ENCODE results near the gene SLC38A8.

The SLC38A8 gene

DNA sequence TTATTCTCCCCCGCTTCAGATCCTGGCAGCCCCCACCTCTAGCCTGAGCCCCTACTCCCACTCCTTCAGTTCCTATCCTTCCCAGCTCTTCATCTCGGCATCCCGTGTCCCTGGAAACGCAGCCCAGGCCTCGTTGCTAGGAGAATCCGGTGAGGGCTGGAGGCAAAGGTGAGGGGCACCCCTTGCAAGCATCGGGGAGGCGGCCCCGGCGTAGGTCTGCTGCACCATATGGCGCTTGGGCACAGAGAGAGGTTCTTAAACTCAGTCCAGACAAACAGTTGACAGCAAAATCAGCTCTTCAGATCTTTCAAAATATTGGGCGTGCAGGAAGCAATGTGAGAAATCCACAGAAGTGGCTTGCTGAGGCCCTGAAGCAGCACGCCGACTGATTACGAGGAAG is 15.0 kb downstream of the SLC38A8 start:
- no peak for DNase-seq

GRCh38 chr16:84026606-84027005 is 16.0 kb downstream of the SLC38A8 start:
- no peak for DNase-seq

DNA sequence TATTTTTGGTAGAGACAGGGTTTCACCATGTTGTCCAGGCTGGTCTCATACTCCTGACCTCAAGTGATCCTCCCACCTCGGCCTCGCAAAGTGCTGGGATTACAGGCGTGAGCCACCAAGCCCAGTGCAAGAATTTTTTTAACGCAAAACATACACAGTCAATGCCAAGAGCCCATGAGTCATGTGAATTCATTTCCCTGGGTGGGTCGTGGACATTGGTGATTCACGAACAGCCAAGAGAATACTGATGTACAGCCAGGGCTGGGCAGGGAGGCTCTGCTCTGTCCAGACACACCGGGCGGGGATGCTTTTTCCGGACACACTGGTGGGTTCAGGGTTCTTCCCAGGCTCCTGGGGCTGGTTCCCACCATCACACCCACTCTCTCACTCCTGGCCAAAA is 17.7 kb downstream of the SLC38A8 start:
- no peak for DNase-seq

GRCh38 chr16:84022644-84023043 is 20.0 kb downstream of the SLC38A8 start:
- no peak for DNase-seq

- DNase-seq = no peak
These were observed 21.1 kb downstream of the SLC38A8 start for GRCh38 chr16:84021488-84021887.

DNA sequence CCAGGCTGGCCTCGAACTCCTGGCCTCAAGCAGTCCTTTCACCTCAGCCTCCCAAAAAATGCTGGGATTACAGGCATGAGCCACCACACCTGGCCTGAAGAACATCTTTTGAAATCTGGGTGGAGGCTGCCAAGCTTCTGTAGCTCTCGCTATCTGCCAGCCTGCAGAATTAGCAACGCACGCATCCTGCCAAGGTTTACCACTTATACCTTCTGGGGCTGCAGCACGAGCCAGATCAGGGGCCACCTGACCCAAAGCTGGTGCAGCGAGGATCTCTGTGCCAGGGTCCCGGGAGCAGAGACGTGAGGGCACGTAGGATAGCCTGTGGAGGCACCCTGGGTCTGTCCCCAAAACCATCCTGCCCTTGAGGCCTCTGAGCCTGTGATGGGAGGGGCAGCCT is 22.2 kb downstream of the SLC38A8 start:
- no peak for DNase-seq

DNA sequence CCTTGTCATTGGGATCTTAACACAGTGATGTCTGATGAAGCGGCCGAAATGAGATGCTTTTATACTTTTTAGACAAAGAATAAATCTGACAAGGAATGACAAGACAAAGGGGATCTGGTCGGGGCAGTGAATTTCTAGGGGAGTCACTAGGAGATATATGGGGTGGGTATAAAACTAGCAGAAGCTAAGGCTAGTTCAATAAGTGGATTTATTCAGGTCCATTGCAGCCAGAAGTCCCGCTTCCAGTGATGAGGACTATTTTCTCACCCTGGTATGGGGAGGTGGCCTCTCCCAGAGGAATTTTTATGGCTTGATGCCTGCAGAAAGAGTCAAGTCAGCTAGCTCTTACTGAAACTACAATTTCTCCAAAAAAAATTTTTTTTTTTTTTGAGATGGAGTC is 23.9 kb downstream of the SLC38A8 start:
- no peak for DNase-seq

- no peak for DNase-seq
These were observed 26.1 kb downstream of the SLC38A8 start for GRCh38 chr16:84016477-84016876.

DNA sequence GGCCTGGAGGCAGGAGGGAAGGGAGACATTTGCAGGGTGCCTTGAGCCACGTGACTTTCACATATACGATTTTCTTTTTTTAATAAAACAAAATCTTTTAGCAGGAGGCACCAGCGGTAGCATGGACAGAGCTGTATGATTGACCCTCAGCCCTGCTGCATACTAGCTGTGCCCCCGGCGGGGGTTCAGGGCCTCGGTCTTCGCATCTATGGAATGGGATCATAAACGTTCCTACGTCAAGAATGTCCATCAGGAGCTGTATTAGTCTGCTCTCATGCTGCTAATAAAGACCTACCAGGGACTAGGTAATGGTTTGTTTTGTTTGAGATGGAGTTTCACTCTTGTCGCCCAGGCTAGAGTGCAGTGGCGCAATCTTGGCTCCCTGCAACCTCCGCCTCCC is 27.2 kb downstream of the SLC38A8 start:
- DNase-seq = no peak

GRCh38 chr16:84014570-84015327 is 27.8 kb downstream of the SLC38A8 start:
- no peak for DNase-seq

GRCh38 chr16:84013787-84014569 is 28.6 kb downstream of the SLC38A8 start:
- DNase-seq = peak; percentile 72

GRCh38 chr16:84009282-84009681 is 33.3 kb downstream of the SLC38A8 start:
- no peak for DNase-seq

DNA sequence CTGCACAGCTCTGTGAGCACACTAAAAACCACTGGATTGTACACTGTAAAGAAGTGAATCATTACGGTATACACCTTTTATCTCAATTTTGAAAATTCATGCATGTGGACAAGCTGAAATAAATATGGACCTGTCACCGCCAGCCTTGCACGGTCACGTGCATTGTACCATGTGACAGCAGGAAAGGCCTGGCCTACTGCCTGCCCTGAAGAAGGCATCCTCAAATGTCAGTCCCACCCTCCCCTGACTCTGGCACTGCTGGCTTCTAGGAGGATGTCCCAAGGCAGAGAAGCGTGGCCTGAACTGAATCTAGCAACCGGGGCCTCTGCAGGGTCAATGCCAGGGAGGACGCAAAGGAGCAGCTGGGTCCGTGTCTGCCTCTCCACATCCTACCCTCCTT is 34.6 kb downstream of the SLC38A8 start:
- no peak for DNase-seq

DNA sequence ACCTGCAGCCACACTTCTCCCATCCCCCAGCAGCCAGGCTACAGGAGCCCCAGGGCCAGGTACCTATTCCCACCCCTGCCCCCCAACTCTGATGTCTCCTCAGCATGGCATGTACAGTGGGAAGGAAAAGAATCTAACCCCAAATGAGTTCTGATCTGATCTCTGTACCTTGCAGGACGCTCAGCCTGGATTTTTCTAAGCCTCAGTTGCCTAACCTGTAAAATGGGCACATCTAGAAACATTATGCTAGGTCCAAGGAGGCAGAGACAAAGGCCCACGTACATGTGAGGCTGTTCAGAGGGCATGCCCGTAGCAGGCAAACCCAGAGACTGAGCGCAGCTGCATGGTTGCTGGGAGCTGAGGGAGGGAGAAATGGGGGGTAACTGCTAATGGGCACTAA is 35.1 kb downstream of the SLC38A8 start:
- no peak for DNase-seq

DNA sequence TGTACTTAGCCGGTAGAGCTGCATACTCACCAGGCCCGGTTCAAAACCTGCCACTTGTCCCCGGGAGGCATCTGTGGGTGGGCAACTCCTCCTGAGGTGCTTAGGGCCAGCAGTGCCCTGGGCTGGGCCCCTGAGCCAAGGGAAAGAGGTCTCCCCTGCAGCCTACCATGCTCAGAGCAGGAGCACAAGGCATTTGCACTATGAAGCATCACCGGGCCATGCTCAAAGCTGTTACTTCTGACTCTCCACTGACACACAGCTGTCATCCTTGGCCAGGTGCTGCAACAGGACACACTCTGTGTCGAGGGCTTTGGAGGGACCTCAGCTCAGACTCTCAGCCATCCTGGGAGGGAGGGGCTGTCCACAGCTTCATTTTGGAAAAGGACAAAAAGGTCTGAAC is 37.2 kb downstream of the SLC38A8 start:
- DNase-seq = no peak

DNA sequence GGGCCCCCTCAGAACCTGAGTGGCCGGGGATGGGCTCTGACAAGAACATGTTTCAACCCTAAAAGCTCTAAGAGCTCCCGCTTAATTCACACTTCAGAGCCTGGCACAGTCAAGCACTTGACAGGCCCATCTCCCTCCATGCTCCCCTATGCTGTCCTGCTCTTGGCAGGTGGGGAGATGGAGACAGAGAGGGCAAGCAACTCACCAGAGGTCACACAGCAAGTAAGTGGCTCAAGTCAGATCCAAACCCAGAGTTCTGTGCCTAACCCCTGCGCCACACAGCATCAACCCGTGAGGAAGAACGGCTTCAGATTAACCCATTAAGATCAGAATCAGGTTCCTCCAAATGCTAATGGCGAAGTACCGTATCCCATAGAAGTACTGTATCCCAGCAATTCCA is 38.2 kb downstream of the SLC38A8 start:
- DNase-seq = no peak

DNA sequence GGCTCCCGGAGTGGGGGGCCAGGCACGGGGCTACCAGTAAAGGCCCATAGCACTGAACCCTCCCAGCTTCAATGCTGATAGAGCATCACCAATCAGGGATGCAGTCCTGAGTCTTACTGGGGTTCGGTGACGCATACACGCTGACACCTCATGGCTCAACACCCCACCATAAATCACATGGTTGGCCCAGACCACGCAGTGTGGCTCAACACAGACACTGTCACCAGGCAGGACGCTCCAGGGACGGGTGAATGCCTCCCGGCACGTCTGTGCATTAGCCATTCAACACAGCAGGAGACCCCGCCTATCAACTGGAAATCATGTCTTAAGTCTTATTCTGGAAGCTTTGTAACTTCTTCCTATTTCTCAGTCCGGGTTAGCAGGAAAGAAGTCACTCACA is 39.6 kb downstream of the SLC38A8 start:
- no peak for DNase-seq

DNA sequence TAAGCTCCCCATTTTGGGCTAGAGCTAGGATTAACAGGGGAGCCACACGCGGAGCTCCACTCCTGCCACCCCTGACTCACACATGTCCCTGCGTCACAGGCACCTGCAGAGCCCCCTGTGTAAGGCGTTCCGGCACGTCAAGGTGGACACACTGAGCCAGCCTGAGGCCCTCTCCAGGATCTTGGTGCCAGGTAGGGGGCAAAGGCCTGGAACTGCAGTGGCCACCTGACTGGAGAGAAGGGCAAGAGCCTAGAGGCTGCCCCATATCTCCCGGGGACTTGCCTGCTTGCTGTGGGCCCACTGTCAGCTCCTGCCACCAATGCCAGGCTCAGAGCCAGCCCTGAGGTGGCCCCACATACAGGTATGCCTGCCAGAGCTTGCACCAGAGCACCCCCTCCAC is 40.9 kb downstream of the SLC38A8 start:
- no peak for DNase-seq

GRCh38 chr16:84000989-84001642 is 41.5 kb downstream of the SLC38A8 start:
- DNase-seq = no peak

DNA sequence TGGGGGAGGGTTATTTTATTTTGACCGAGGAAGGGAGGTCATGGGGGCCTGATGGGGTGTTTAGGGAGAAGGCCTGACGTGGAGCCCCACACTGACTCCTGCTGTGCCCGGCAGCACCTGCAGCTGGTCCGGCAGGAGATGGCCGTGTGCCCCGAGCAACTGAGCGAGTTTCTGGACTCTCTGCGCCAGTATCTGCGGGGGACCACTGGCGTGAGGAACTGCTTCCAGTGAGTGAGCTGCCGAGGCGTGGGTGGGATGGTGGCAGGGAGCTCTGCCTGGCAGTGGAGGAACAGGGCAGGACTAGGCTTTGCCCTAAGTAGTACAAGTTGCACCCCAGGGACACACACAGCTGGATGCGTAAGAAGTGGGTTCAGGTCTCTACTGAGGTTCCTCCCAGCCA is 44.5 kb downstream of the SLC38A8 start:
- no peak for DNase-seq

DNA sequence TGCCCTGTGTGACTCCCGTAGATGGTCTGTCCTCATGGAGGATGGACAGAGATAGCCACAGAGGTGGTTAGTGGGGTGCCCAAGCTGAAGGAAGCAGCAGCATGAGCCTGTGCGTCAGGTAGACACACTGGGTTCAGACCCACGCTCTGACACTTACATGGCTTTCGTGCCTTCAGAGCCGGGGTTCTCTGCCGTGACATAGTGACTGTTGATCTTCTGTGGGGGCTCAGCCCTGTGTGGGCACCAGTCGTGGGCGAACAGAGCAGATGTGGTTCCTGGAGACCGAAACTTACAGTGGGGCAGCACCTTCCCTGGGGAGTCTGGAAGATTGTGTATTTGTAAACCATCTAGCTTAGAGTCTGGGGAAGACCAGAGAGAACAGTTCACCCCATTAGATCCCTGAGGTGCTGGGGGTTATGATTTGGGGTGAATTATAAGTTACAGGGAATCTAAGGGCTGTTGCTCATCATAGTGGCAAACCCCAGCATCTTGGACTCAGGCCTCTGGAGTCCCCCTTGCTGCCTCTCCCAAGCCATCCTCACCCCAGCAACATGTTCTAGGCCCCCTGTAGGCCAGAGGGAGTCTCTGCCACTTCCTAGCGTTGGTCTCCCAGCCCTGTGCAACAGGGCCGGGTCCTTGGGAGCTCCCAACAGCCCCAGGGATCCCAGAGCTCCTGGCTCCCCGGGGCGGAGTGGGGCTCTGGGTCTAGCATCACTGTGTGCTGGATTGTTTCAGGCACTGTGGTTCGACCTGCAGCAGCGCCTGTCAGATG is 45.9 kb downstream of the SLC38A8 start:
- no peak for DNase-seq

DNA sequence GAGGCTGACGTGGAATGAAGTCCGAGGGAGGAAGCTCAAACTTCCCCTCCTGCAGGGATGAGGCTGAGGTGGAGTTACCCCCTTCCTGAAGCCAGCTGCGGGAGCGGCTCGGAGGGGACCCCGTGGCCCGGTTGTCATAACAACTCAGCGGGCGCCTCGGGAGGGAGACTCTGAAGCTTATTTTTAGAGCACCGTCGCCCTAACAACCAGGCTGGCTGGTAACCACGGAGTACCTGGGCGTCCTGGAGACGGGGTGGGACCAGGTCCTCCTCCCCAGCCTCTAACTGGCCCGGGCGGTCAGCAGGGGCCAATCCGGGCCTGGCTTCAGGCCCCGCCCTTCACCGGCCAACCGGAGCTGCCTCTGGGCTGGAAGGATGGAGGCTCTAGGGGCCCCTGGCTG is 46.8 kb downstream of the SLC38A8 start:
- DNase-seq = no peak

DNA sequence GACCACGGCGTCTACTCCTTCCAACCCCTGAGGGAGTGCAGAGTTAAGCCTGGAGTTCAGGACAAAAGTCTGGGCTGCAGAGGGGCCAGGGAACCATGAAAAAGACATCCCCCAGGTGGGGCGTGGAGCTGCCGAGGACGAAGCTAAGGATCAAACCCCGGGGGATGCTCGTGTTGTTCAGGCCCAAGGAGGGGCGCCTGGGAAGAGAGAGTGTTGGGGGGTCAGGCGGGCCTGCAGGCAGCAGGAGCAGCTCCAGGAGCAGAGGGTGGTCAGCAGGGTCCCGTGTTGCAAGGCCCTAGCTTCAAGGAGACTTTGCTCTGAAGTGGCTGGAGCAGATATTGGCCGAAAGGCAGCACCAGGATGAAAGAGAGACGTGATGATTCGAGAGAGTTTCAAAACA is 47.9 kb downstream of the SLC38A8 start:
- DNase-seq = no peak

All from SIG-M5 (cell line).